ENCODE measurements around the gene MSX1. TPM values are rescaled to one million over a fixed set of nuclear protein-coding genes. Genes with fewer than 3 reads are reported as not detected.

The MSX1 gene
- total RNA-seq, 2 experiments from 2014 or later = 0.16 to 2.1 TPM

GRCh38 chr4:4824232-4824631 is 35.2 kb upstream of the MSX1 start:
- H3K27ac ChIP-seq (ENCODE audit: low read depth, low read length, poor library complexity, severe bottlenecking) = no peak overlapping the region
- intact Hi-C loops (cut with micrococcal nuclease; ENCODE audit: unreplicated experiment) = no loop called here
- no peaks in the 10 kb centered on the region for H3K36me3 ChIP-seq (ENCODE audit: insufficient read depth, low read length)
- H4K20me1 ChIP-seq (ENCODE audit: insufficient read depth, low read length) = no peaks in the 10 kb centered on the region
- no peak overlapping the region for H2AFZ ChIP-seq (ENCODE audit: low read length)
- DNase-seq (ENCODE audit: low spot score) = no peak
- no TSS peak for BruUV-seq (replicated peaks)
- ChIA-PET POLR2A (no interaction called here), CTCF (ENCODE audit: unreplicated experiment) (no interaction called here)
- H3K9me2 ChIP-seq (ENCODE audit: insufficient read depth, low read length) = no peaks in the 10 kb centered on the region
- H3K79me2 ChIP-seq (ENCODE audit: insufficient read depth, low read depth, low read length) = no peaks in the 10 kb centered on the region
- no peaks in the 10 kb centered on the region for H3K9me3 ChIP-seq (ENCODE audit: low read length)
- no peak overlapping the region for H3K4me2 ChIP-seq (ENCODE audit: low read length)
- H3K4me3 ChIP-seq (ENCODE audit: low read depth, low read length, poor library complexity, severe bottlenecking) = no peak overlapping the region
- TF ChIP-seq EZH2phosphoT487 (IDR thresholded peaks at IDR 0.05; ENCODE audit: borderline replicate concordance, low read depth, low read length) (no peak), CTCF (conservative IDR thresholded peaks at IDR 0.05; ENCODE audit: low read length) (no peak)
- no peaks in the 10 kb centered on the region for H3K4me1 ChIP-seq (ENCODE audit: insufficient read depth, low read length, poor library complexity, severe bottlenecking)

GRCh38 chr4:4825431-4825830 is 34.0 kb upstream of the MSX1 start:
- Histone ChIP-seq H3K4me2 (ENCODE audit: low read length) (no peak overlapping the region), H3K36me3 (ENCODE audit: insufficient read depth, low read length) (no peaks in the 10 kb centered on the region), H4K20me1 (ENCODE audit: insufficient read depth, low read length) (no peaks in the 10 kb centered on the region), H3K4me1 (ENCODE audit: insufficient read depth, low read length, poor library complexity, severe bottlenecking) (no peaks in the 10 kb centered on the region), H3K27ac (ENCODE audit: low read depth, low read length, poor library complexity, severe bottlenecking) (no peak overlapping the region), H3K9me3 (ENCODE audit: low read length) (no peaks in the 10 kb centered on the region), H2AFZ (ENCODE audit: low read length) (no peak overlapping the region), H3K79me2 (ENCODE audit: insufficient read depth, low read depth, low read length) (no peaks in the 10 kb centered on the region), H3K4me3 (ENCODE audit: low read depth, low read length, poor library complexity, severe bottlenecking) (no peak overlapping the region), H3K9me2 (ENCODE audit: insufficient read depth, low read length) (no peaks in the 10 kb centered on the region)
- no peak for TF ChIP-seq CTCF (conservative IDR thresholded peaks at IDR 0.05; ENCODE audit: low read length)
- intact Hi-C loops (cut with micrococcal nuclease; ENCODE audit: unreplicated experiment) = no loop called here
- BruUV-seq (replicated peaks) = no TSS peak
- ChIA-PET CTCF (ENCODE audit: unreplicated experiment) (no interaction called here), POLR2A (no interaction called here)
- DNase-seq (ENCODE audit: low spot score) = no peak

- Histone ChIP-seq H3K36me3 (ENCODE audit: insufficient read depth, low read length) (no peaks in the 10 kb centered on the region), H3K4me3 (ENCODE audit: low read depth, low read length, poor library complexity, severe bottlenecking) (no peak overlapping the region), H4K20me1 (ENCODE audit: insufficient read depth, low read length) (no peaks in the 10 kb centered on the region), H2AFZ (ENCODE audit: low read length) (no peak overlapping the region), H3K9me3 (ENCODE audit: low read length) (no peaks in the 10 kb centered on the region), H3K4me2 (ENCODE audit: low read length) (no peak overlapping the region), H3K4me1 (ENCODE audit: insufficient read depth, low read length, poor library complexity, severe bottlenecking) (no peaks in the 10 kb centered on the region), H3K9me2 (ENCODE audit: insufficient read depth, low read length) (no peaks in the 10 kb centered on the region), H3K79me2 (ENCODE audit: insufficient read depth, low read depth, low read length) (no peaks in the 10 kb centered on the region), H3K27ac (ENCODE audit: low read depth, low read length, poor library complexity, severe bottlenecking) (no peak overlapping the region)
- POLR2A ChIA-PET = no interaction called here
- intact Hi-C loops (cut with micrococcal nuclease; ENCODE audit: unreplicated experiment) = no loop called here
- CTCF ChIA-PET (ENCODE audit: unreplicated experiment) = no interaction called here
- no peak for TF ChIP-seq EZH2phosphoT487 (IDR thresholded peaks at IDR 0.05; ENCODE audit: borderline replicate concordance, low read depth, low read length)
- no peak for TF ChIP-seq CTCF (conservative IDR thresholded peaks at IDR 0.05; ENCODE audit: low read length)
- no peak for DNase-seq (ENCODE audit: low spot score)
- BruUV-seq (replicated peaks) = no TSS peak
These were observed 29.6 kb upstream of the MSX1 start for GRCh38 chr4:4829837-4830236.
